Measurements from ENCODE around the gene NOL8.

Gene NOL8

DNA sequence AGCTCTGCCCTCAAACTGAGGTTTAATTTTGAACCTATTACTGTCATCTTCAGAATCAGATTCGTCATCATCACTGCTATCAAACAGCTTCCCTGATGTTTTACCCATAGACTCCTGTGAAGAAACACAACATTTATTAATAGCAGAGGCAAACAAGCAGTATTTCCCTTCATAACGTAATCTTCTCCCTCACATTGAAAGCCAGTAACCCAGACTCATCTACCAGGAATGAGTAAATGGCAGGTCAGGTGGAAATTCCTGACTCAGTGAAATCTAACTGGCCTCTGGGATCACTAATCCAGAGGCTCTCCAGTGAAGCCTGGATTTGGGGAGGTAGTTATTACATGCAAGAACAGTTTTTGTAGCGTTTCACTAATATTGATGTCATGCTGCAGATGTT is 14.6 kb downstream of the NOL8 start:
- ATAC-seq, result no peak

DNA sequence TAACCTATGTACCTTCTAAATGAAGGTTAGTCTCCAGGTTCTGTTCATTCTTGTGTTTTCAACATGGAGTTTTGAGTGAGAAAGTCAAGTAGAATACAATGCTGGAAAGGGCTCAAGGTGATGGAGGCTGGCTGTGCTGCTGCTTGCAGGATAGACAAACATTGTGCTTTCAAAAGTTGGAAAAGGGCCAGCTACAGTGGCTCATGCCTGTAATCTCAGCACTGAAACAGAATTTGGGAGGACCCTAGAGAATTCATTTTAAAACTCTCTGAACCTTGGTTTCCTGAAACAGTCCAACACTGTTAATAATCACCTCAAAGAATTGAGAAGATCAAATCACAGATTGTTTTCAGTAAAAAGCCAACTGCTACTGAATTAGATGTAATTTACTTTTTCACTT is 16.3 kb downstream of the NOL8 start:
- no peak for ATAC-seq

DNA sequence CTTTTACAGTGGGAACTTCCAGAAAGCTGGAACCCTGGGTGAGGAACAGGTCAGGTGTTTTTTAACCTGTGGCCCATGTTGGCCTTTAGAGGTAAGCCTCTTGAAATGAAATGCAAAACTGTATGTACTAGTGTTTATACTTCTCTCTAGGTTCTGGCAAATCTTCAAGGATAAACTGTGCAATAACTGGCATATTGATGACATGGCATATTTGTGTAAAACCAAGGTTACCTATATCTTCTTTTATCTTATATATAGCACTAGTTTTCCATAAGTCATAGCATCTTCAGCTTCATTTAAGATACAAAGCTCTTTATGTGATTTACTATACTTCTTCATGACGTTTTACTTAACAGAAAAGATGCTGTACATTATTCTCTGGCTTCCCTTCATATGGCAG is 24.2 kb downstream of the NOL8 start:
- ATAC-seq, result no peak

DNA sequence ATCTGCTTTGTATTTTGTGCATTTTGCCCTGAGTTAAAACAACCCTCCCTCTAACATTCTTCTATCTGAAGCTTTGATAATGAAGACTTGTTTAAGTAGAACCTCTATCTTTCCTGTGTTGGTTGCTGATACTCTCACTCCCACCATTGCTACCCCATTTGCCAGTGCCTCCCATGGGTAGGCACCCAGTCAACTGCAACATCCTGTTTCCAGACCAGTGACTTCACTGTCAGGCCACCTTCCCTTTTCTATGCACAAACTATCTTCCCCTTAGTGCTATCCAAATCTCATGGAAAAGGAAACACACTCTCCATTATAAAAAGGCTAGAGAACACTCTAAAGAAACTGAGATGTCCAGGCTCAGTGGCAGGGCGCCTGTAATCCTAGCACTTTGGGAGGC is 26.0 kb downstream of the NOL8 start:
- no peak for ATAC-seq

DNA sequence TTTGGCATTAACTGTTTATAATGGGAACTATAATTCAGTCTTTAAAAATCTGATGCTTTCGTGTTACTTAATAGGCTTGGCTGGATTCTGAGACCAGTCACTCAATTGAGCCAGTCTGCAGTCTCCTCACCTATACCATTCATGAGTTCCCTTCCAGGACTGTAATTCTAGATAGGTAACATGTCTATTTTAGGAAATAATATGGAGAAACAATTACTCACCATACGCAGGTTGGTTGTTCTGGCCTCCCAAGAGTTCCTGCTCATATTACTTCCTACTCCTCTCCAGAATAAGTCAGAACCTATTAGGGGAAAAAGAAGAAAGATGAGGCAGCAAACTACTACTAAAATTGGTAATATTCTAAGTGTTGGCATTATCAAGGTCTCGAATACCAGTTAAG is 27.1 kb downstream of the NOL8 start:
- no peak for ATAC-seq

DNA sequence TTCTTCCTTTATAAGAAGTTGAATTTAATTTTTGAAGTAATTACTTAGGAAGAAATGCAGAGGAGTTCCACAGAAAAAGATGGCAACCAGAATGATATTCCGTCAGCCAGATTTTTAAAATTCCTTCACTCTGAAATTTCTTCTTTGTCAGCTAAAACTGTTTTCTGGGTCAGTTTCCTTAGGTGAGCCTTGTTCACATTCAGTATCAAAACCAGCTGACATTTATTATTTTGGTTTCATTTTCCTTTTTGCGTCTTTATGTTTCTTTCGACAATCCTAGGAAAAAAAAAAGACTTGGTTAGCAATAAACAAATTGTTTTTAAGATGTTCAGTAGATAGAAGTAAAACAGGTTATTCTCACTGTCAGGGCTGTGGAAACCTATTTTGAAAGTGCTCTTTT is 27.5 kb downstream of the NOL8 start:
- no peak for ATAC-seq

DNA sequence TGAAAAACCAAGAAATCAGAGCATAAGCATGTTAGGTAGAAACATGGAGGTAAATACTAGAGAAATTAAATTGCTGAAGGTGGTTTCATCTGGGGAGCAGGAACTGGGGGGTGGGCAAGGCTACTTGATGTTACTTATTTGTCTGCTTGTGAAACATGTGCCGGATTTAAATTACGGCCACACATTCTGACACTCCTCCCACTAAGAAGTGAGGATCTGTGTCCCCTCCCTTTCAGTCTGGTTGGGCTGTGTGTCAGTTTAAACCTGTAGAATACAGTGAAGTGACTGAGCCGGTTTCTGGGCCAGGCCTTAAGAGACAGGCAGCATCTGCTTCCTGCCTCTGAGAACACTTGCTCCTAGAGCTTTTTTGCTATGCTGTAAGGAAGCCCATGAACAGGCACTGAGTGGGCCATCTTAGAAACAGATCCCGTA is 29.3 kb downstream of the NOL8 start:
- ATAC-seq, result no peak

DNA sequence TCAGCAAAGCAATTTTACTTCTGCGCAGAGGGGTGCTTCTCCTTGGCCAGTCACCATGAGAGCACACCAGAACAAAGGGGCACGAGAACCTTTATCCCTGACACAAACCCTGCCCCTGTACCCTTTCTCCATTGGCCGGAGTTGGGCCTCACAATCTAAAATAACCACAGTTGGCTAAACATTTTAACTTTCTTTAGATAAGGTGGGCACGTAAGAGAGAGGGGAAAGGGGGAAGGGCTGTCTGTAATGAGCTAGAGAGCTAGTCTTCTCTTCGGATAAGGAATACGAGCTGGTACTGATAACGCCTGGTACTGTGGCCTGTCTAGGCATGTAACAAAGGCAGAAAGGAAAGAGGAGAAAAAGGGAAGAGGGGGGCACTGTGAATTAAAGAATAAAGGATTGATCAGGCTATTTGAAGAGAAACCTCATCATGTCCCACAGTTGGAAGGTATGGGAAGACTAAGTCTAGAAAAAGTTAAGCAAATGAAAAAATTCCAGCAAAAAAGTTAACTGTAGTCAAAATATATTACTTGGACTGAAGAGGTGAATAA is 29.8 kb downstream of the NOL8 start:
- ATAC-seq, result no peak

DNA sequence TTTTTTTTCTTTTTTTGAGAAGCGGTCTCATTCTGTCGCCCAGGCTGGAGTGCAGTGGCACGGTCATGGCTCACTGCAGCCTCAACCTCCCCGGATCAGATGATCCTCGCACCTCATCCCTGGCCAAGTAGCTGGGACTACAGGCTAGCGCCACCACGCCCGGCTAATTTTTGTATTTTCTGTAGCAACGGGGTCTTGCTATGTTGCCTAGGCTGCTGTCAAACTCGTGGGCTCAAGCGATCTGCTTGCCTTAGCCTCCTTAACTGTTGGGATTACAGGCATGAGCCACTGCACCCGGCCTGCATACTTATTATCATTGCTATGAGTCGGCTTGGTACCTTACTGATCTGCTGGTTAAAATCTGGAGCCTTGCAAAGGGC is 30.9 kb downstream of the NOL8 start:
- ATAC-seq, result no peak

DNA sequence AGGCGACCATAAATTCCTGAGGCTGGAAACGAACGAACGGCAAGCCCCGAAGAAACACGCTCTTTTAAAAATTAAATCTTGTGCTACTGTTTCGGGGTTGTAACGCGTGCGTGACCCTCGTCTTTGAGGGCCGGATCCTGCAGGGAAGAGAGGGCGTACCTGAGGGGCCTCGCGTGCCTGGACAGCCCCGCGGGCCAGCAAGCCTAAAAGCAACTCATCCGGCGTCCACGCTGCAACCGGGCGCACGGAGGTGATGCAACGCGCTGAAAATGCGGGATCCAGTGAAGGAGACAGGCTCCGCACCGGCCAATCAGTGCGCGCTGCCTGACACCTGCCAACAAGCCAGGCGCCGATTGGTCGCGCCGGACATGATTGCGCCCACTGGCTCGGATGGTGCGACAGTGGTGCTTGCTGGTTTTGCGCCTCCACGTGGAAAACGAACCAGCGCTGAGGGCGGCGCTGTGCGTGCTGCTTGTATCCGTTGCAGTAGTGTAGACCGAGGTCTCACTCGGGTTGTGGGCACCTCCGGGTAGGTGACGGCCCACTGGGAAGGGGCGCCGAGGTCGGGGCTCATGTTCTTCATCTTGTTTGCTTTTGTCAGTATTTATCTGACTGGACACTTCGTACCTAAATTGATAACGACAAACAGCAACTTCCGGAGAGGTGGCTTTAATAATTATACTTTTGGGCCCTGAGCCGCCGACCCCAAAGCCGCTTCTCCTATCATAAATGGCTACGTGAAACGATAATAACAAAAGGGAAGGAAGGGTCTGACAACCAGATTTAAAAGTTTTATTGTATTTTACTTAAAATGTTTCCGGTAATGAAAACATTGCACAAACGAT is 31.5 kb downstream of the NOL8 start, which contains the start of gene IARS1:
Gene IARS1 (minus strand): TSS at position 246 of the 845 bp plus-strand sequence. CDS start 4,278 bp downstream, outside the sequence.
- ATAC-seq, result peak; percentile 97

DNA sequence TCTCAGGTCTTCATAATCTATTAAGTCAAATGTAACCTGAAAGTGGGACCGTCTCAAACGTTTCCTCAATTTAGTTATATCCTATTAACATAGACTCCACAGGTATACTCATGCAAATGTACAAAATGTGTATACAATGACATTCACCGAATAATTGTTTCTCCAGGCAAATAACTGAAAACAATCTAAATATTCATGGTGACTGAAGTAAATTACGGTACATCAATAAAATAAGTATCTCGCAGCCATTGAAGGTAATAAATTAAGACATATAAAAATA is 32.1 kb downstream of the NOL8 start:
- ATAC-seq, result no peak

DNA sequence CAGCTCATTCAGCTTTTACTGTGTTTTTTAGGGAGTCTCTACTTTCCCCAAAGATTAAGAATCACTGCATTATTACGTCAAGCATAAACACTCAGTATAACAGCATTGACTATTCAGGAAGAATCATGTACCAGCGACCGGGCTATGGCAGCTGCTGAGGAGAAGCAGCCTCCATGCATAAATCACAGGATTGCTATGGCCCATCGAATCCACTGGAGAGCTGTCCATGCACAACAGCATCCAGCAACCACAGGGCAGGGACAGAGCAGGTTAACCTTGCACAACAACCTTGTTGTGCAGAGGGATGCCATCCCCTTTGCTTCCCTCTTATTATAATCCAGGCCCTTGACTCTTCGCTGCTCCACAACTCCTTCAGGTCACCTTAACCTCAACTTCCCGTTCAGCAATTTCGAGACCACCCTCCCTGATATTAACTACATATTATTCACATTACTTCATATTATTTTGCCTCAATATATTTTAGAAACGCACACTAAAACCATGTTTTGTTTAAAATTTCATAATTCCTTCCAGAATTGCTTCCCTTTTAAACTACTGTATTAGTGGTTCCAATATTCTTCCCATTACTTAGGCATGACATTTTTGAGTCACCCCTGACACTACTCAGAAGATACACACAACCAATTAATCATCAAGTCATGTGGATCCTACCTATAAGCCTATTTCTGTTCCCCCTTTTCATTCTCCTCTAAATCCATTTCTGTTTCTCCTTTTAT is 32.6 kb downstream of the NOL8 start:
- peak; percentile 28 to 31 for ATAC-seq

DNA sequence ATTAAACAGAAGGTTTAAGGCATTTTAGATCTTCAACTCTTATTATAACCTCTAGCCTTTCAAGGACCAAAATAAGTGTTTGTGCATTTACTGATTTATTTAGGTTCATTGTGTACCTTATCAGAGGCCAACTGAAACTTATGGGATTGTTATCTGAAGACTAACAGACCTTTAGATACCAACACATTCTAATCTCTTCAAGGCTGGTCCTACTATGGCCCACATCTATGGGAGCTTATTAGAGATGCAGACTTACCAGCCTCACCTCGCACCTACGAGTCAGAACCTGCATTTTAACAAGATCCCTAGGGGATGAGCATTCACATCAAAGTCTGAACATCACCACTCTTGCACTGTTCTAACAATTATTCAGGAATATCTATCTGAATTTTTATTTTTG is 33.6 kb downstream of the NOL8 start:
- ATAC-seq, result no peak

DNA sequence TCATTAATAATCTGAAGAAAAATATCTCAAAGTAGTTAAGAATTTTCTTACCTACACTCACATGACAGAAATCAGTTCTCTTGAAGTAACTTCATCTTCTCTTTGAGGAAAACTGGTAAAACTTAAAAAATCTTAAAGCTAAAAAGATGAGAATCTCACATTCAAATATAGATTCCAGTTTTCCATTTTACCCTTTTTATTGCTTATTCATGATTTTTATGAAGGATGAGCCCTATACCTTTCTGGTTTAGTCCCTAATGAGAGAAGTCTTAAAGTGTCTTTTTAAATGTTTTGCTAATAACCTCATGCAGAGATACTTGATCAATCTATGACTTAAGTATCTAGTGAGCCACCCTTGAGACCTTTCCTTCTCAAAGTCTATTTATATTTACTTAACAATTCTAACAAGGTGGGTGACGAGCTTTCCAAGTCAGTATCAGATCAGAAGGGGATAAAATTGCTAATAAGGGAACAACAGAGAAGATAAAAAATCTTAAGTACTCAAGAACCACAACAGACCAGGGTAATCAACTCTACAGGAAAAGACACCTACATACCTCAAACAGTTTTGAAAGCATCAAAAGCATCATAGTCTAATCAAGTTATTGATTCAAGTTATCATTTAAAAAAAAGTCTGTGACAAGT is 34.2 kb downstream of the NOL8 start:
- ATAC-seq, result no peak

DNA sequence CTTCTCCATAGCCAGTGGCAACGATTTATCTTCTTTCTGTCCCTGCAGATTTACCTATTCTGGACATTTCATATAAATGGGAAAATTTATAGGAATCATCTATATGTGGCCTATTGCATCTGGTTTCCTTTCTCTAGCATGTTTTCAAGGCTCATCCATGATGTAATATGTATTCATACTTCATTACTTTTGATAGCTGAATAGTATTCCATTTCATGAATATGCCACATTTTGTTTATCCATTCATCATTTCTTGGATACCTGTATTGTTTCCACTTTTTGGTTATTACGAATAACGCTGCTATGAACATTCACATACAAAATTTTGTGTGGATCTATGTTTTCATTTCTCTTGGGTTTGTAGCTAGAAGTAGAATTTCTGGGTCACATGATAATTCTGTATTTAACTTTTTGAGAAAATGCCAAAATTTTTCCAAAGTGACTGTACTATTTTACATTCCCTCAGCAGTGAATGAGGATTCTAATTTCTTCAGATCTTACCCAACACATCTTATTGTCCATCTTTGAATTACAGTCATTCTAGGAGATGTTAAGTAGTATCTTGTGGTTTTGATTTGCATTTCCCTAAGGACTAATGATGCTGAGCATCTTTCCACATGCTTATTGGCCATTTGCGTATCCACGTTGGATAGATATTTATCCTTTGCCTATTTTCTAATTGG is 35.3 kb downstream of the NOL8 start:
- ATAC-seq, result no peak

DNA sequence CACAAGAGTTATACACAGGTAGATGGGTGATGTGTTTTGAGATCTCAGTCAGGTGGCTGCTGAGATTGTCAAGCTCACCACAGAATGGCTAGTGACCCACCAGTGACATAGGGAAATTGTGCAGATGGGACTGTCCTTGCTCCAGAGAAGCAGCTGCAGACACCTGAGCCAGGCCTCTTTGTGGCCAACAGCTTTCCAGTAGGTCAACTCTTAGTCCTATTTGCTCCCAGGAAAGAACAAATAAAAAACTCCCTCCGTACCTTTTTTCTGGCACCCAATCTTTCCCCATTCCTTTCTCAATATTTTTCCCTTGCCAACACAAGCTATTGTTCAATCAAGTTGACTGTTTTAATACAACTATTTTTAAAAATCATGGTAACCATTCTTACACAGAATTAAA is 45.8 kb downstream of the NOL8 start:
- ATAC-seq, result no peak

DNA sequence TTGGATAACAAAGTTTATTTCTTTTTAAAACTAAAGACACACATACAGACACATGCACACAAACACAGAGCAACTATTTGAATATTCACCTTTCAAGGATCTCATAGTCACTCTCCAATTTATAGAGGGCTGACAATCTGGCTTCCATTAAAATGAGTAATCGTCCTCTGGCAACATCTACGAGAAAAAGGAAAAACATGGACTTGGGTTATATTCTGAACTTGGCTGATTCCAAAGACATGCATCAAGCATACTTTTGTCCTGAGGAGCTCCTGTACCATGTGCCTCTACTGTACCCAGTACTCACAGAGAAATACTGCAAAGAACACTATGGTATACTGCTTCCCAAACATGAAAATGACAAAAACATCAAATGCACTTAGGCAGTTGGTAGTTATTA is 47.0 kb downstream of the NOL8 start:
- no peak for ATAC-seq

DNA sequence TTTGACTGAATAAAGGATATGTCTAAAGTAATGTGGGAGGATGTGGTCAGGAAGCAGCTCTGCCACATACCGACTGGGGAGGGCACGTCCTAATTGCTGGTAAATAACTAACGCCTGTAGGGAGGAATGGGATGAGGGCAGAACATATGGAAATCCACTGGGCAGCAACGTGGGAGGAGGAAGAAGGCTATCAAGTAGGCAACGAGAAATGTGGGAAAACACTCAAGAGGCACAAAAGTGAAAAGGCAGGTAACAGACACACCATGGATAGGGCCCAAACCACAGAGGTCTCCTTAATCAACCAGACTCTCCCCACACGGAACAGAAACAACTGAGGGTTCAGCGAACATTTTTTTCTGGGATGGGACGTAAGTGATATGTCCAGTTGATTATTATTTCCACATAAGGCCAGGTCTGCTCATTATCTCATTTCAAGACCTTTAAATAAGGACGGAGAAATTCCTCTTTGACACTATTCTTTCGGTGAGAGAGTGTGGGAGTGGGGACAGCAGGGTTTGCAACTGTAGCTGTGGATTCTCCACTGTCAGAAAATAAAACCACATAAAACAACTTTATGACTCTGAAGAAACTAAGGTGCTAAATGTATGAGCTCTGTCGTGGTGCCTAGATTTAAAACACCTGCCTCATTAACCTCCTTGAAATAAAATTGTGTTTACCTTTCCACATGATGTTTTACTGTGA is 48.7 kb downstream of the NOL8 start:
- no peak for ATAC-seq

DNA sequence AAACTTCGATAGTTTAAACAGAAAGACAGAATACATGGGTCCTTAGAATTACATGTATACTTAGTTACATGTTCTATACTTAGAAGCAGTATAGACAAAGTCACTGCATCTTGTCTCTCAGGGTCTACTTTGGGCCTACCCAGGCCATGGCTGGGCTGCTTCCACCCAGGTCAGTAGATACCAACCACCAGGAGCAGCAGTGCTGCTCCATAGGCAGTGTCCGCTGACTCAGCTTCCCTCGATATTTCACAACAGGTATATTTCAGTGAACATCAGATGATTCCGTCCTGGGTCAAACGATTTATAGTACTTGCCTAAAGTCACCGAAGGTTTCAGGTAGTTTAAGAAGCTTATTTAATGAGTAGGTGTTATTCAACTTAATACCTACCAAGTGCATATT is 49.6 kb downstream of the NOL8 start:
- no peak for ATAC-seq

DNA sequence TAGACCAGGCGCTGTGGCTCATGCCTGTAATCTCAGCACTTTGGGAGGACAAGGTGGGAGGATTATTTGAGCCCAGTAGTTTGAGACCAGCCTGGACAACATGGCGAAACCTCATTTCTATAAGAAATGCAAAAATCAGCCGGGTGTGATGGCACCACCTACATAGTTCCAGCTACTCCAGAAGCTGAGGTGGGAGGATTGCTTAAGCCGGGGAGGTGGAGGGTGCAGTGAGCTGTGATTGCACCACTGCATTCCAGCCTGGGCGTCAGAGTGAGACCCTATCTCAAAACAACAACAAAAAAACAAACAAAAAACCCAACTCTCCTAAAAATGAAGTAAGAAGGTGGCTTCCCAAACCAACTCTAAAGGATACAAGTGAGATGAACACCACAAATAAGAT is 54.6 kb downstream of the NOL8 start:
- ATAC-seq, result no peak

DNA sequence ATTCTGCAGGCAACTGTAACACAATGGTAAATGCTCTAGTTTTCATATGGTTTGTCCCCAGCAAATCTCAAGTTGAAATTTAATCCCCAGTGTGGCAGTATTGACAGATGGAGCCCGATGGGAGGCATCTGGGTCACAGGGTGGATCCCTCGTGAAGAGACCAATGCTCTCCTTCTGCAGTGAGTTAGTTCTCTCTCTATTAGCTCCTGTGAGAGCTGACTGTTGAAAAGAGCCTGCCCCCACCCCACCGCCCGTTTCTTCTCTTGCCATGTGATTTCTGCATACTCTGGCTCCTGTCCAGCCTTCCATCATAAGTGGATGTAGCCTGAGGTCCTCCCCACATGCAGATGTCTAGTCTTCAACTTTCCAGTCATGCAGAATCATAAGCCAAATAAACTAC is 58.7 kb downstream of the NOL8 start:
- ATAC-seq, result no peak

DNA sequence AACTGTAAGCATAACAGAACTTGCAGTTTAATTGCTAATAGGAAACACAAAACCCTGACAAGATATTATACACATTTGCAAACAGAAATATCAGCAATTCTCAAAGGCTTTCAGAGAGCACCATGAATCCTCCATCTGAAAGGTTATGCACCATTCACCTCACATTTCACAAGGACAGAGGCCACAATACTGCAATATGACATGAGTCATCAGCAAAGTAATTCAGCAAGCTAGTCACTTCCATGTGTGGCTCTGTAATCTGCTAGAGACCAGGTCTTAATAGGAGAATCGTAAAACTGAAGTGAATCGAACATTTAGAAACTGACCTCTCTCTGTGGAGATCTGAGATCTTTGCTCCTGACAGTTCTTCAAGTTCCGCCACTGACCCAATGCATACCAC is 60.0 kb downstream of the NOL8 start:
- ATAC-seq, result no peak
